ENCODE results near the gene SCRT2.

The SCRT2 gene

DNA sequence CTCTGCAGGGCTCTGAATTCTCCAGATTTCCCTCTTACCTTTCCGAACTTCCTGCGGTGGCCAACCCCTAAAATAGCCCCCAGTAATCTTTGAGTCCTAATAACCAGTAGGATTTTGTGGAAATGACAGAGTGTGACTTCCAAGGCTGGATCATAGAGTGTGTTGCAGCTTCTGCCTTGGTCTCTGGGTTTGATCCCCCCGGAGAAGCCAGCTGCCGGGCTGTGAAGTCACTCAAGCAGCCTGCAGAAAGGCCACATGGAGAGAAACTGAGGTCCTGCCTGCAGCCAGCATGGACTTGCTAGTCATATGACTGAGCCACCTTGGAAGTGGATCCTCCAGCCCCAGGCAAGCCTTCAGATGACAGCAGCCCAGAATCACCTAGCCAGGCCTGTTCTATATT lies 46.3 kb upstream of the SCRT2 start:
- Histone ChIP-seq H4K20me1 (ENCODE audit: insufficient read depth, low read length) (no peaks in the 10 kb centered on the region), H3K4me1 (ENCODE audit: low read length) (peaks cover 18% of the 10 kb centered on the region; the same call in 1 of the 2 replicates), H3K4me3 (ENCODE audit: low read length) (no peak overlapping the region), H3K9me3 (ENCODE audit: insufficient read depth, low read length) (no peaks in the 10 kb centered on the region), H3K27ac (ENCODE audit: low read length) (no peak overlapping the region), H3K36me3 (replicated peaks; ENCODE audit: low read depth, low read length) (no peaks in the 10 kb centered on the region), H3K79me2 (ENCODE audit: low read length) (no peaks in the 10 kb centered on the region), H3K27me3 (ENCODE audit: low read depth, low read length) (peaks cover under 1% of the 10 kb centered on the region; the same call in 1 of the 2 replicates), H3K9ac (ENCODE audit: low read length) (no peak overlapping the region), H3K4me2 (ENCODE audit: low read length) (no peak overlapping the region), H2AFZ (ENCODE audit: low read depth, low read length) (no peak overlapping the region)
- TF ChIP-seq EZH2phosphoT487 (IDR thresholded peaks at IDR 0.05; ENCODE audit: low read depth): no peak
- TF ChIP-seq, protein P1, sequence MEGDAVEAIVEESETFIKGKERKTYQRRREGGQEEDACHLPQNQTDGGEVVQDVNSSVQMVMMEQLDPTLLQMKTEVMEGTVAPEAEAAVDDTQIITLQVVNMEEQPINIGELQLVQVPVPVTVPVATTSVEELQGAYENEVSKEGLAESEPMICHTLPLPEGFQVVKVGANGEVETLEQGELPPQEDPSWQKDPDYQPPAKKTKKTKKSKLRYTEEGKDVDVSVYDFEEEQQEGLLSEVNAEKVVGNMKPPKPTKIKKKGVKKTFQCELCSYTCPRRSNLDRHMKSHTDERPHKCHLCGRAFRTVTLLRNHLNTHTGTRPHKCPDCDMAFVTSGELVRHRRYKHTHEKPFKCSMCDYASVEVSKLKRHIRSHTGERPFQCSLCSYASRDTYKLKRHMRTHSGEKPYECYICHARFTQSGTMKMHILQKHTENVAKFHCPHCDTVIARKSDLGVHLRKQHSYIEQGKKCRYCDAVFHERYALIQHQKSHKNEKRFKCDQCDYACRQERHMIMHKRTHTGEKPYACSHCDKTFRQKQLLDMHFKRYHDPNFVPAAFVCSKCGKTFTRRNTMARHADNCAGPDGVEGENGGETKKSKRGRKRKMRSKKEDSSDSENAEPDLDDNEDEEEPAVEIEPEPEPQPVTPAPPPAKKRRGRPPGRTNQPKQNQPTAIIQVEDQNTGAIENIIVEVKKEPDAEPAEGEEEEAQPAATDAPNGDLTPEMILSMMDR (IDR thresholded peaks at IDR 0.05; ENCODE audit: low read depth, low read length): no peak

DNA sequence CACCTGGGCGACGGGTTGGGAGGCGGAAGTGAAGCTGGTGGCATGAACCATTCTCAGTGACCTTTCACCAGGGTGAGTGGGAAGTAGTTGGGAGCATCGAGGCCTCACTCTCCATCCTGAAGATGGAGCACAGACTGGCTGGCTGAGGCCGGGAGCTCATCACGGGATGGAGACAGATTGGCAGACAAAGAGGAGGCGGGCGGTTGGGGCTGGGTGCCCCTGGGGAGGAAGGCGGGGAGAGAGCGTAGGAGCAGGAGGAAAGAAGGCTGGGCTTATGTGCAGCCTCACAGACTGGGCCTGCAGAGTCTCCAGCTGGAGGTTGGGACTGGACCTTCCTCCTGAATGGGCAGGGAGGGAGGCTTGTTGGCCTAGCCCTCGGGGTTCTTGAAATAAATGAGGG lies 44.2 kb upstream of the SCRT2 start:
- H3K4me3 ChIP-seq (ENCODE audit: low read length): no peak overlapping the region
- no peaks in the 10 kb centered on the region for H3K36me3 ChIP-seq (replicated peaks; ENCODE audit: low read depth, low read length)
- H3K4me1 ChIP-seq (ENCODE audit: low read length): peaks cover 7% of the 10 kb centered on the region; the same call in 1 of the 2 replicates
- H4K20me1 ChIP-seq (ENCODE audit: insufficient read depth, low read length): no peaks in the 10 kb centered on the region
- no peaks in the 10 kb centered on the region; the same call in 1 of the 2 replicates for H3K9me3 ChIP-seq (ENCODE audit: insufficient read depth, low read length)
- TF ChIP-seq, protein P1 (IDR thresholded peaks at IDR 0.05; ENCODE audit: low read depth, low read length): no peak
- TF ChIP-seq EZH2phosphoT487 (IDR thresholded peaks at IDR 0.05; ENCODE audit: low read depth): no peak
- H3K9ac ChIP-seq (ENCODE audit: low read length): no peak overlapping the region
- peaks cover 7% of the 10 kb centered on the region; the same call in 1 of the 2 replicates for H3K27me3 ChIP-seq (ENCODE audit: low read depth, low read length)
- no peak overlapping the region for H2AFZ ChIP-seq (ENCODE audit: low read depth, low read length)
- H3K27ac ChIP-seq (ENCODE audit: low read length): no peak overlapping the region
- H3K79me2 ChIP-seq (ENCODE audit: low read length): no peaks in the 10 kb centered on the region
- H3K4me2 ChIP-seq (ENCODE audit: low read length): no peak overlapping the region

DNA sequence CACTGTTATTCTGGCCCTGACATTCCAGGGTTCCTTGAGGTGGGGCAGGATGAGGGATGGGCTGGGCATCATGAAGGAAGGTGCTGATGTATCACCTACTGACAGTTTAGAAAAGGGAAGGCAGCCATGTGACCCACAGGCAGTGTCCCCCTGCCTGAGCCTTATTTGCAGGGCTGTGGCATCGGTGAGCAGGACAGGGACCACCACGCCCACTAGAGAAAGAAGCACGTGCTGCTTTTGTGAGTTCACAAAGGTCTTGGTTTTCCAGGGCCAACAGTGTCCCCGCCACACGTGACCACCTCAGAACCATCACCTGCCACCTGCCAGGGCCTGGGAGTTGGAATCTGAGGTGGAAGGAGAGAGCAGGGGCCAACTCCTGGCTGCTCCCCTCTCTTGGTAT lies 43.5 kb upstream of the SCRT2 start:
- no peak for TF ChIP-seq EZH2phosphoT487 (IDR thresholded peaks at IDR 0.05; ENCODE audit: low read depth)
- TF ChIP-seq, protein P1 (IDR thresholded peaks at IDR 0.05; ENCODE audit: low read depth, low read length): no peak
- no peaks in the 10 kb centered on the region; the same call in none of the 2 replicates for H3K9me3 ChIP-seq (ENCODE audit: insufficient read depth, low read length)
- H3K27ac ChIP-seq (ENCODE audit: low read length): no peak overlapping the region
- H3K9ac ChIP-seq (ENCODE audit: low read length): no peak overlapping the region
- H3K79me2 ChIP-seq (ENCODE audit: low read length): no peaks in the 10 kb centered on the region
- H3K4me2 ChIP-seq (ENCODE audit: low read length): no peak overlapping the region
- H3K4me1 ChIP-seq (ENCODE audit: low read length): peaks cover 6% of the 10 kb centered on the region; the same call in 1 of the 2 replicates
- no peaks in the 10 kb centered on the region for H4K20me1 ChIP-seq (ENCODE audit: insufficient read depth, low read length)
- H3K27me3 ChIP-seq (ENCODE audit: low read depth, low read length): peaks cover 12% of the 10 kb centered on the region; the same call in 1 of the 2 replicates
- no peak overlapping the region for H3K4me3 ChIP-seq (ENCODE audit: low read length)
- H3K36me3 ChIP-seq (replicated peaks; ENCODE audit: low read depth, low read length): no peaks in the 10 kb centered on the region
- H2AFZ ChIP-seq (ENCODE audit: low read depth, low read length): no peak overlapping the region

DNA sequence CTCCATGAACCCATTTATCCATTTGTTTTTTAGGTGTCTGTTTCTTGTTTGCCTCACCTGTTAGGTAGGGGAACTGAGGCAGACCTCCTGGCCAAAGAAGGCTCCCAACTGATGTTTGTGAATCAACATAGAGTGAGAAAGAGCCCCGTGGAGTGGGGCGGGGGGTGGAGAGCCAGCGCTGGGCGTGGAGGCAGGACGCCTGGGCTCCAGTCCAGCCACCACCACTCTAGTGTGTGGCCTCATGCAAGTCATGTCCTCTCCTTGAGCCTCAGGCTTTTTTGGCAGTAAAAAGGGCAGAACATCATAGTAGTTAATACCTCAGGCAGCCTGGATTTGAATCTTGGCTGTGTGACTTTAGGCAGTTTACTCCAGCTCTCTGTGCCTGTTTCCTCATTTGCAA lies 42.2 kb upstream of the SCRT2 start:
- Histone ChIP-seq H3K4me1 (ENCODE audit: low read length) (peaks cover 6% of the 10 kb centered on the region; the same call in 1 of the 2 replicates), H3K9me3 (ENCODE audit: insufficient read depth, low read length) (no peaks in the 10 kb centered on the region; the same call in none of the 2 replicates), H3K27me3 (ENCODE audit: low read depth, low read length) (peaks cover 12% of the 10 kb centered on the region; the same call in 1 of the 2 replicates), H3K36me3 (replicated peaks; ENCODE audit: low read depth, low read length) (no peaks in the 10 kb centered on the region), H3K27ac (ENCODE audit: low read length) (no peak overlapping the region), H3K4me3 (ENCODE audit: low read length) (no peak overlapping the region), H3K9ac (ENCODE audit: low read length) (no peak overlapping the region), H3K4me2 (ENCODE audit: low read length) (no peak overlapping the region), H2AFZ (ENCODE audit: low read depth, low read length) (no peak overlapping the region), H3K79me2 (ENCODE audit: low read length) (no peaks in the 10 kb centered on the region), H4K20me1 (ENCODE audit: insufficient read depth, low read length) (no peaks in the 10 kb centered on the region)
- TF ChIP-seq, protein P1 (IDR thresholded peaks at IDR 0.05; ENCODE audit: low read depth, low read length): no peak
- no peak for TF ChIP-seq EZH2phosphoT487 (IDR thresholded peaks at IDR 0.05; ENCODE audit: low read depth)

Data from OCI-LY3 (cell line).